Germinal center (tissue), 1 donor: ENCODE data around the gene DEGS2.
"Not testable (repeated sequence)": the region's sequence is repeated elsewhere in the genome, so short reads cannot be mapped to it uniquely, and the experiment has no call there.

Experiments used
- DNase-seq: peaks from one replicate; pipeline ENCODE4 v3.0.0; 2012; ENCODE audit warnings: mixed read lengths, low spot score

The DEGS2 gene

DNA sequence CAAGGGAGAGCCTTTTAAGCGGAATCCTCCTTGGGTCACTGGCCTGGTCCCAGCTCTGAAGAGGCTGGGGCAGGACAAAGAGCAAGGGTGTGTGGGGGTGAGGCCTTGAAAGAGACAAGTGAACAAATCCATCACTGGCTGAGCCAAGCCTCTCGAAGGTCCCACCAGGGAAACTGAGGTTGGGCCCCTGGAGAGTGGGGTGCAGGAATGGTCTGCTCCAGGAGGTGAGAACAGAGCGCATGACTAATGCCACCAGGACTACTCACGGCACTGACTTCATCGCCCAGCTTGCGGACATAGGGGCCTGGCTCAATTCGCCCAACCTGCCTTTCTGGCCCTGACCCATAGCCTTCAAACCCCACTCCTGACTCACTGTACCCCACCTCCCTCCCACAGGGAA lies 19.2 kb upstream of the DEGS2 start:
- no peak for DNase-seq

DNA sequence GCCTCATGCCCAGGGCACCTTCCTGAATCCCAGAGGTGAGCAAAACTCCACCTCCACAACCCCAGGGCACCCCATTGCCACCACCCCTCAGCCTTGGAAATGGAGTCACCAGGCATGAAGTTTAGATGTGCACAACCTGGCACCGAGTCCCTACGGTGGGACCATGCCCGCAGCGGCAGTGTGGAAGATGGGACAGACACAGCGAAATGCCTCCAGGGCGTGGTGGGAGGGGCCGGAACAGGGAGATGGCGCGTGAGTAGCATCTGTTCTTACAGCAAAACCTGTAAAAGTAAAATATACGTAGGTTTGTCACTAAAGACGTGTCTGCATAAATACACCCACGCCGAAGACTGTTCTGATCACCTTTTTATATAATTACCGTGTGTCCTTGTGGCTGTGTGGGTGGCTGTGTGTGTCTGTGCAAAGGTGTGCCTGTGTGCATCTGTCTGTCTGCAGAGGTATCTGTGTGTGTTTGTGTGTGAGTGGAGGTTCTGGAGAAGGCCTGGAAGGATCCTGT lies 17.4 kb upstream of the DEGS2 start:
- DNase-seq = no peak

DNA sequence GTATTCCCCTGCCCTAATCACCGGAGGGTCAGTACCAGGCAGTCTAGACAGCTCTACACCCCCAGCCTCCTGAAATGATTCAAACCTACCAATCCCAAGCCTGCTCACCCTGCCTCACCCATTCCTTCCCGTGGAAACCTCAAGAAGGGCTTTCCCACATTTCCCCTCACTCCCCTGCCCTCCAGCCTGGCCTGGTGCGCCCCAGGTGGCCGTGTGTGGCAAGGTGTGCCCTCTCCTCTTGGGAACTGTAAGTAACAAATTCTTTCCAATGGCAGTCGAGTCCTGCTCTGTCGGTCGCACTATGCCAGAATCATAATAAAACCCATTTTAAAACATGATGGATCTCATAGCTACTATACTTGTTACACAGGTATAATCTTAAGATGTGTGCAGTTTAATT lies 13.9 kb upstream of the DEGS2 start:
- DNase-seq = no peak

DNA sequence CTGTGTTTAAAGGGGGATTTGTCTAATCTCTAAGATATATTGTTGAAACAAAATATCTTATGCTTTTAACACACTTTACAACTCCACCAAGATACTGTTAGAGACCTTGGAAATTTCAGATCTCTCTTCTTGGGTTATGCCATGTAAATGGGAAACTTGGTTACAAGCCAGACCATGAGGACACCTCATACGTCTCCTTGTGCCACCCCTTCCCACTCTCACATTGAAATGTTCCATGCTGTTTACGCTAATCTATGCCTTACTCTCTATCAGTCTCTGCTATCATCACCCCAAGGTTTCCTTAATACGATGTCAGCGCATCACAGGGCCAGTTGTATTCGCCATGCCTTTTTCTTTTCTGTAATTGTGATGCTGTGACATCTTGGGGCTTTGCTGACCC lies 13.4 kb upstream of the DEGS2 start:
- no peak for DNase-seq

DNA sequence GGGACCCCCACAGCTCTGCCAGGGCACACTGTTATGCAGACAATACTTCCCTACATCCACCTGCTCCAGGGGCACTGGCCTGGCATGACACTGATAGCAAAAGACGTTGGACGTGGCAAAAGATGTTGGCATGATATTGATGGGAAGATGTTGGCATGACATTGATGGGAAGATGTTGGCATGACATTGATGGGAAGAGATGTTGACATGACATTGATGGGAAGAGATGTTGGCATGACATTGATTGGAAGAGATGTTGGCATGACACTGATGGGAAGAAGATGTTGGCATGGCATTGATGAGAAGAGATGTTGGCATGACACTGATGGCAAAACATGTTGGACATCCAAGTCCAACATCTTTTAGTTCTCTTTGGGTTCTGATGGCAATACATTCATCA lies 11.4 kb upstream of the DEGS2 start:
- DNase-seq = no peak

DNA sequence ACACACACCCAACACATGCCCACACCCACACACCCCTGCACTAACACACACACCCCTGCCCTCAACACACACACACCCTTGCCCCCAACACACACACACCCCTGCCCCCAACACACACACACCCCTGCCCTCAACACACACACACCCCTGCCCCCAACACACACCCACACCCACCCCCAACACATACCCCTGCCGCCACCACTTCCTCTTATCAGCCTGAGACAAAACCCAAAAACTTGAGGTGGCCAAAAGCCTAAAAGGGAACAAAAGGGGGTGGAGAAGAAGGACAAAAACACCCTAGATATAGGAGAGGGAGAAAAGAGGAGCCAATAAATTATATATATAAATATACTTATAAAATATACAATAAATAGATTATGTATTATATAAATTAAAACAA lies 9.1 kb upstream of the DEGS2 start:
- no peak for DNase-seq

DNA sequence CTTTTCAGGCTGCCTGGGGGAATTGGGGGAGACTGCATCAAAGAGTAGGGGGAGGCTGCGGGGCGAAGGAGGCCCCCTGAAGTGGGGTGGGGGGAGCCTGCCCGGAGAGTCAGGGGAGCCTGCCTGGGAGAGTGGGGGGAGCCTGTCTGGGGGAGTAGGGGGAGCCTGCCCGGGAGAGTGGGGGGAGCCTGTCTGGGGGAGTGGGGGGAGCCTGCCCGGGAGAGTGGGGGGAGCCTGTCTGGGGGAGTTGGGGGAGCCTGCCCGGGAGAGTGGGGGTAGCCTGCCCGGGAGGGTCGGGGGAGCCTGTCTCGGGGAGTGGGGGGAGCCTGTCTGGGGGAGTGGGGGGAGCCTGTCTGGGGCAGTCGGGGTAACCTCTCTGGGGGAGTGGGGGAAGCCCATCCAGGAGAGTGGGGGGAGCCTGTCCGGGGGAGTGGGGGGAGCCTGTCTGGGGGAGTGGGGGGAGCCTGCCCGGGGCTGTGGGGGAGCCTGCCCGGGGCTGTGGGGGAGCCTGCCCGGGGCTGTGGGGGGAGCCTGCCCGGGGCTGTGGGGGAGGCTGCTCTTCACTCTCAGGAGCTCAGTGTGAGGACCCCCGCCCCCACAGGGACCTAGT lies 6.5 kb upstream of the DEGS2 start:
- DNase-seq = no peak

DNA sequence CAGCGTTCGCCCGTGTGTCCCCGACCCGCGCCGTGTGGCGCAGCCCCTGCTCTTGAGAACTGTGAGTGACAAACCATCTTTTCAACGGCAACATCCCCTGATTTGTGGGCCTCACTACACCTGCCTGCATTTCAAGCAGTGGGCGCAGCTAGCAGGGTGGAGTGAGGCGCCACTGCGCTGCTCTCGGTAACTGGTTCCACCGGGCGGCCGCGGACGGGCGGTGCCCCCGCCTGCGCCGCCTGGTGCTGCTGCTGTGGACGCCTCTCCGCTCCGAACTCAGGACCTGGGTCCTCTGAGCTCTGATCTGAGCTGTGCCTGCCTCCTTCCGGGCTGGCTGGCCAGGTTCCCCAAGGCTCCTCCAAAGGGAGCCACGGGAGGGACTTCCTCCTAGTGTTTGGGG lies 5.9 kb upstream of the DEGS2 start:
- no peak for DNase-seq

DNA sequence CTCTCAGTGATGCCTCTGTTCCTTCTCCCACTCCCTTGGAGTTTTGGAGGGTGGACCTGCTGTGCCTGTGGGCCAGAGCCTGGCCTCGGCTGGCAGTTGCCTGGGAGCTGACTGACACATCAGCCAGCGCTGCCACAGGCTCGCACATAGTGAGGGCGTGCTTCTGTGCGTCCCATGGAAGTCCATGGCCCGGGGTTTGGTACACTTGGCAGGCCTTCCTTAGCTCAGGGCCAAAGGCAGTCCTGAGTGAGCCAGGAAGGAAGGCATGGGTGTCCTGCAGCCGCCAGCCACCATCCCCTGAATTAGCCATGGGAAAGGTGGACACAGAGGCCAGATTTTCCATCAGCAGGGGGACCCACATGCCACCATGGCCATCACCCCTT lies 1.1 kb upstream of the DEGS2 start:
- no peak for DNase-seq

DNA sequence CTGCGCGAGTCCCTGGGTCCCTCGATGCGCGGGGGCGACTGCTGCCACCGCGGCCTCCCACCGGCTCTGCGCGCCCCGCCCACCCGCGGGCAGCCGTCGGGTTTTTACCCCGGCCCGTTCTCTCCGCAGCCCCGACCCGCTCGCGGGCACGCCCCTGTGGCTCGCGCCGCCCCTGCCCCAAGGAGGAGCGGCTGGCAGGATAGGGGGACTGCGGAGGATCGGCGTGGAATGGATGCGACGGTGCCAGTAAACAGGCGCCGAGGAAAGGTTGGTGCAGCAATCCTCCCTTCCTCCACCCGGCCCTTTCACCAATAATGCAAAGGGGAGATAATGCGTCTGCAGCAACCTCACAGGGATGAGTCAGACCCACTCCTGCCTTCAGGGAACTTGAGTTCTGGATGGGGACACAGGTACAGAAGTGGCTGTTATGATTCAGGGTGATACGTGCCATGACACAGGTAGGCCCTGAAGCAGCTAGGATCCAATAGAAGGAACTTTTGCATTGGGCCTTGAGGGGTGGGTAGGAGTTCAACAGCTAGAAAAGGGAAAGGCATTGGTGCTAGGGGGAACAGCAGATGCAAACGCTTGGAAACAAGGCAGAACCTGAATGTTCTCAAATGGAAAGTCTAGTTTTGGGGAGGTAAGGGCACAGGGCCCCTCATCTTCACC lies 554 bp upstream of the DEGS2 start:
- no peak for DNase-seq

DNA sequence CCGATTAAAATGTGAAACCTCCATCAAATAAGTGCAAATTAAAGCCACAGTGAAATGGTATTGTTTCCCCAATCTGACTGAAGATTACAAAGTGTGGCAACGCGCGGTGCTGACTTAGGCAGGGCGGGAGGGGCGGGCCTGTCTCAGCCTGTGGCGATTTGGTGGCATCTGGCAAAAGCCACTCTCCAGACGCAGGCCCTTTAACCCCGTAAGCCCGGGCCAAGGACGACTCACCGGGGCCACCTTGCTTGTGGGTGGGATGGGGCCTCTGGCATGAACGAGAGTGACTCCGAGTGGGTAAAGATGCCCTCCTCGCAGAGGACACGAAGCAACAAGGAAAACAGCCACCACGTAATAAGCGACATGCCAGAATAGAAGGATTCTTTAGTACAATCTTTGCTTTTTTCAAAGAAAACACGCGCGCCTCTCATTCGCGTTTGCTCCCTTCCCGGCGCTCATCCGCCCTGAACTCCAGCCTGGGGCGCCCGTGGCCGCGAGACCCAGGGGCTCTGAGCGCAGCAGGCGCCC lies 815 bp downstream of the DEGS2 start:
- no peak for DNase-seq

DNA sequence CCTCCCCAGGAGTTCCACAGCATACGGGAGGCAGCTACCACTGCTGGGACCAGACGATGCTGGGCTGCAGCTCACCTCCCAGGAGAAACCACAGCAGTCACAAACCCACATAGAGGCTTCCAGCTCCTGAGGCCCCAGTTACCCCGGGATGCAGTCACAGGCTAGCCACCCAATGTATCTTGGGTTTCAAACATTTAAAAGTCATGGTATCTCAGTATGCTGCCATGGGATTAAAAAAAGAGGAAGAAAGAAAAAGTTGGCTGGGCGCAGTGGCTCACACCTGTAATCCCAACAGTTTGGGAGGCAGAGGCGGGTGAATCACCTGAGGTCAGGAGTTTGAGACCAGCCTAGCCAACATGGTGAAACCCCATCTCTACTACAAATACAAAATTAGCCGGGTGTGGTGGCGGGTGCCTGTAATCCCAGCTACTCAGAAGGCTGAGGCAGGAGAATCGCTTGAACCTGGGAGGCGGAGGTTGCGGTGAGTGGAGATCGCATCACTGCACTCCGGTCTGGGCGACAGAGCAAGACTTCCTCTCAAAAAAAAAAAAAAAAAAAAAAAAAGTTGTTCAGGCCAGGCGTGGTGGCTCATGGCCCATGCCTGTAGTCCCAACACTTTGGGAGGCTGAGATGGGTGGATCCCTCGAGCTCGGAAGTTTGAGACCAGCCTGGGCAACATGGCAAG lies 1.8 kb downstream of the DEGS2 start:
- DNase-seq = not testable (repeated sequence)

DNA sequence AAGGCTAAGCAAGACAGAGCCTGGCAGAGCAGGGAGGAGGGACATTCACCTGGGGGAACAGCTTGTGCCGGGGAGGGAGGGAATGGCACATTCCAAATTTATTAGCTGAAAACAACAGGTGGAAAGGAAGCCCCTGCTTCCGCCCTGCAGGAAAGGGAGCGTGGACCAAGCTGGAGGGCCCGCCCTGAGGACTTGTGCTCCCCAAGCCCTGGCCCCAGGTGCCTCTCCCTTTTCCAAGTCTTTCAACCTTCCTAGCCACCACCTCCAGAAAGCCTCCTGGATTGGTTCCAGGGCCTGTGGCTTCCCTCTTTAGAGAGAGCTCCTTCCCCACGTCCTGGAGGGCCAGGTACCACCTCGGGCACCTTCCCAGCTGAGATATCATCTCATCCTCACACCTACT lies 2.7 kb downstream of the DEGS2 start:
- no peak for DNase-seq

DNA sequence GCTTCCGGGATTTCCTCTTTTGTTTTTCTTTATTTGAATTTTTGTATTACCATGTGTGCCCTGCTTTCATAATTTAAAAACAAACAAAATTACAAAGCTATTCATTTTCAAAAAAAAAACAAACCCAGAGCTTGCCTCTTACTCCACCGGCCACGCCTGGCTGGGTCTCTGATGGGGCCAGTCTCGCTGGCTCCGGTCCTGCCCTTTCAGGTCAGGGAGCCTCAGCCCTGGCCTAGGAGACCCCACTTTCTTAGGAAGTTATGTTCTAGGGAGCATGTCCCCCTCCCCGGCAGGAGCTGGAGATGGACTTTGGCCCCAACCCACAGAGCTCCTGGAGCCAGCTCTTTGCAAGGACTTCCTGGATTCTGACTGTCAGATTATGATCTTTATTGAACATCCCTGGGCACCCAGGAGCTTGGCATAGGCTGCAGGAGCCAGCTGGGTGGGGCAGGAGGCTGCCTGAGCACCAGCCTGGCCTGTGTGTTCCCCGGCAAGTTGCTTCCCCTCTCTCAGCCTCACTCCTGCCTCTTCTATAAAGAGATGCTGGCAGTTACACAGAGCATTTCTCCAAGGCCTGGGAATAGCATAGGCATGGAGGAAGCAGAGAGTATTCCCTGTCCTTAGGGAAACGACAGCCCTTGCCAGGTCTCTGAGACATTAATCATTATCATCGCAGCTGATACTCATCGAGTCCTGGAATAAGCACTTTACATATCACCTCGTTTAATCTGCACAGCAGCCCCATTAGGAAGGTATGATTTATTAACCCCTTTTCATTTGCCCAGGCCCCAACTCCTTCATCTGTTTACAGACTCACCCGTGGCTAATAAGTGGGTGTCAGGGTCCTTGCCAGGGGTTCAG lies 3.5 kb downstream of the DEGS2 start:
- no peak for DNase-seq

DNA sequence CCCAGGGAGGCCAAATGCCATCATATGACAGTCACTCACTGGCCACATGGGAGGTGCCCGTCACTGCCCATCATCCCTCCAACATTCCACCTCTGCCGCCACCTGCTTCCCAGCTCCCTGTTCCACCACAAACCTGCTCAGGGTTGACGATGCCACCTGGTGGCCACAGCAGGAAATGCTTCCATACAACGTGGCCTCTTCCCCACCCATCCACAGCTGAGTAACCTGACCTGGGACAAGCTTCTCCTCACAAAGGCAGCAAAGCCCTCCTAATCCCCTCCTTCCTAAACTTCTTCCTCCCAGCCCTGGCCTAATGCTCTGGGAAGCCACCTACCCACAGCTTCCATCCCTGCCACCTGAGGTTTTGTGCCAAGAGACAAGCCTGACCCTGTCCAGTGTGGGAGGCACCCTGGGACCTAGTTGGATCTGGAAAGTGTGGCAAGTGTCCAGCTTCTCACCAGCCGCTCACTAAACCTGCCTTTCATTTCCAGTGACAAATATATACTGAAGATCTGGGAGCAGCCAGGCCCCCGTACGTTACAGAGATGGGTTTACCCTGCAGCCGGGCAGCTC lies 4.3 kb downstream of the DEGS2 start:
- DNase-seq = no peak

DNA sequence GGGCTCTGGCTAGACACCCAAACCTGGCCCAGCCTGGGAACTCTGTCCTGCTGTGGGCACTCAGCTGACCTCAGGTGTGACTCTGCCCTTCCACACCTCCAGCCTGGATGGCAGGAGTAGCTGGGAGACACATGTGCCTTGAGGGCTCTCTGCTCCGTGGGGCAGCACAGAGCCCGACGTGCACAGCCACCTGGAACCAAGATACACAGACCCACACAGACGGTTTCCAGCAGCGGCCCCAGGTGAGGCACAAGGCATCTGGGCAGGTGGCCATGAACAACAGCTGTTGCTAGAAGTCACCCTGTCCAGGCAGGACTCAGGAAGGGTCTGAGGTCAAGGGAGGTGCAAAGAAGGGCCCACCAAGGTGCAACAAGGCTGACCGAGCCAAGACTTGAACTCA lies 5.9 kb downstream of the DEGS2 start:
- no peak for DNase-seq

DNA sequence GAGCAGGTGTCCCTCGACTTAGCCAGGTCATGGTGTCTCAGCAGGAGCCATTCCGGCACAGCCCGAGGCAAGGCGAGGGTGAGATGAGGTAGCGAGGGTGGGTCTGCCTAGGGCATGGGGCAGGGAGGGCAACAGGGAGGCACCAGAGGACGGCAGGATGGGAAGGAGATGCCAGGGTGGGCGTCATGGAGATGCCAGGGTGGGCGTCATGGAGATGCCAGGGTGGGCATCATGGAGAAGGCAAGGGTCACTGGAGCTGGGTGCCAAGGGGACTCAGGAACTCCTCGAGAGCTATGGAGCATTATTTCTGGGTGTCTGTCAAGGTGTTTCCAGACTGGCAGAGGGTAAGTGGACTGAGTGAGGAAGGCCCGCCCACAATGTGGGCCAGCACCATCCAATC lies 7.4 kb downstream of the DEGS2 start:
- DNase-seq = no peak

DNA sequence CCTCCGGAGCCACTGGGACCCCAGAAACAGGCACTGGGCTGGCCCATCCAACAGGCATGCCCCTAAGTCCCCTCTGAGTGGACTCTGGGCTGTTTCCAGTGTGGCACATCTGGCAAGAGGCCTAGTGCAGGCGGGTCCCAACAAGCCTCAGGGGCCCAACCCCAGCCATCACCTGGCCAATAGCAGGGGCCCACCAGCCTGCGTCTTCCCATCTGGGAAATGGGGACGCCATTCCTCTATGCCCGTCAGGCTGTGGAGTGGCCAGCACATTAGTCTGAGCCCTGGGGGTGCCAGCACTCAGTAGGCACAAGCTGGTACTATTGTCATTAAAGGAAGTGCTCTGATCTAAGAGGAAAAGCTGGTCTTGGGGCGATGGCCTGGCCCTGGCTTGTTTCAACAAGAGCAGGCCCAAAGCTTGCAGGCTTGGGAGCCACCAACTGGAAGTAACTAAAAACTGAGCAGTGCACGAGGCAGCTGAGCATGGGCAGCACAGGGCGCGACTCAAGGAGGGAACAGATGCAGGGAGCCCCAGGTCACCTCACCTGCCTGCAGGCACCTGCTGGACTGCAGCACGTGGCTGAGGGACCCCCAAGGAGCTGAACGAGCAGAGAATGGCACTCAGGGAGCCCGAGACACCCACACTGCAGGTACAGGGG lies 8.4 kb downstream of the DEGS2 start:
- no peak for DNase-seq

DNA sequence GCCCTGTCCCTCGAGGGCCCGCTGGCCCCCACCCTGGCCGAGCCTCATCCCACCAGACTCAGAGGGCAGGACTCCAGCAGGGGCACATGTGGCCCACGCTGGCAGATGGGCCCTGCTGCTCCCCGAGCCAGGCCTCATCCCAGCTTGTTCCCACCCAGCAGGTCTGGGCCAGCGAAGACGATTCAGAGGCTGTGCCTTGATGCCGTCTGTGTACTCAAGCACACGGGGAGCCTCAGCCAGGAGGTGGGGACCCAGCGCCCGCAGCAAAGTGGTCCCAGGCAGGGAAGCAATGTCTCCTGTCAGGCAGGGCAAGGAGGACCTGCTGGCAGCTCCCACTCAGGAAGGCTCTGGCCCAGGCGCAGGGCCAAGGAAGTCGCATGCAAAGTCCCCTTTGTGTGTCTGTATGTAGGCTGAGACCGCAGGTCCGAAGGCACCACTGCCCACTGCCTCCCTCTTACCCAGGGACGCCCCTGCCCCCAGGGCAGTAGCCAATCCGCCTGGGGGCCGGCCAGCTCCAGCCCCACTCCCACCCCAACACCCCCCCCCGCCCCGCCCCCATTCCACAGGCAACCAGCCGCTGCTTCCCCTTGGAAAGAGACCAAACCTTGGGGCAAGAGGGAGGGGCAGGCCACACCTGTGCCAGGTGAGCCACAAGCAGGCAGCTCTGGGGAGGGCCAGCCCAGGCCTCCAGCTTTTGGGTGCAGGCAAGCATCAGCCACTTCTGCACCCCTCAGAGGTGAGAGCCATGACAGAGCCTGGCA lies 9.4 kb downstream of the DEGS2 start:
- no peak for DNase-seq

DNA sequence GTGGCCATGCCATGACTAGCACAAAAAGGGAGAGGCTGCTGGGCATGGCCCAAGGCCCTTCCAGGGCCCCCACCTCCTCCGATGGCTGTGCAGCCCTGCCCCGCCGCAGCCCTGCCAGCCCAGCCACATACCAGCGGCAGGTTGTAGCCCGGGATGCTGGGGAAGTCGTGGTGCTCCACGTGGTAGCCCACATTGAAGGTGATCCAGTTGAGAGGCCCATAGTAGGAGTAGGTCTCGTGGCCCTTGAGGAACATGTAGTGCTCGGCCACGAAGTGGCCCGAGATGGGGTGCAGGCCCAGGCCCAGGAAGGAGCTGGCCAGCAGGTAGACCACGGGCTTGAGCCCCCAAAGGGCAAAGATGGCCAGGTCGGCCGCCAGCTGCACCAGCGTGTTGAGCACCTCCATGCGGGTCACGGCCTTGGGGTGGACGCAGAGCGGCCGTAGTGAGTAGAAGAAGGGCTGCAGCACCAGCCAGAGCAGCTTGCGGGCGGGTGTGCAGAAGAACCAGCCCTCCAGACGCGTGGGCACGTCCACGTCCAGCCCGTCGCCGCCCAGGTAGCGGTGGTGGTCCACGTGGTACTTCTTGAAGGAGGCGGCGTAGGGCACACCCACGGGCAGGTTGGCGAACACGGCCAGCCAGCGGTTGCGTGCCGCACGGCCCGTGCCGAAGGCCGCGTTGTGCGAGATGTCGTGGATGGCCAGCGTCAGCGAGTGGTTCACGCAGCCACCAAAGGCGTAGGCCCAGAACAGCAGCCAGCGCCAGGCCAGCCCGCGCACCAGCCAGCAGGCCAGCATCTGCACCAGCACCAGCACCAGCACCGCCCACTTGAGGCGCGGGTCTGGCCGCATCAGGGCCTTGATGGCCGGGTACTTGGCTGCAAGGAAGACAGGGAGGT lies 10.4 kb downstream of the DEGS2 start:
- DNase-seq = no peak
